Astrocyte (in vitro differentiated cells and primary cell): ENCODE results near the gene B3GALNT2. TPM values are rescaled to one million over a fixed set of nuclear protein-coding genes. Genes with fewer than 3 reads are reported as not detected.

ENCODE experiments used
- DNase-seq: peaks from one replicate; pipeline ENCODE4 v3.0.0-alpha.2; 2010; ENCODE audit warnings: low read depth
- FAIRE-seq: peaks from 2 replicates; lab custom pipeline; 2011; peaks lifted over from hg19 to GRCh38; lab: Jason Lieb, UNC
- H2AFZ ChIP-seq: 2 replicates; pipeline ENCODE4 v1.6.0; 2012; ENCODE audit warnings: low read depth, low read length, inconsistent platforms
- H3K27ac ChIP-seq: 2 replicates; pipeline ENCODE4 v1.5.1; 2011; ENCODE audit warnings: low read depth, low read length, inconsistent platforms
- H3K27me3 ChIP-seq: 2 replicates; pipeline ENCODE4 v1.6.0; 2011; ENCODE audit warnings: low read length, inconsistent platforms; ENCODE audit not compliant: insufficient read depth
- H3K36me3 ChIP-seq: 2 replicates; pipeline ENCODE4 v1.5.1; 2011; ENCODE audit warnings: low read length, inconsistent platforms; ENCODE audit not compliant: insufficient read depth
- H3K4me1 ChIP-seq: 2 replicates; pipeline ENCODE4 v1.5.1; 2011; ENCODE audit warnings: low read length, inconsistent platforms; ENCODE audit not compliant: insufficient read depth
- H3K4me2 ChIP-seq: 2 replicates; pipeline ENCODE4 v1.6.0; 2012; ENCODE audit warnings: low read length, inconsistent platforms
- H3K4me3 ChIP-seq: 2 replicates; pipeline ENCODE4 v1.5.1; 2011; ENCODE audit warnings: low read depth, mild to moderate bottlenecking, low read length, inconsistent platforms; ENCODE audit not compliant: insufficient read depth
- H3K79me2 ChIP-seq: 2 replicates; pipeline ENCODE4 v1.6.0; 2012; ENCODE audit warnings: mild to moderate bottlenecking, low read length, inconsistent platforms; ENCODE audit not compliant: insufficient read depth
- H3K9ac ChIP-seq: 2 replicates; pipeline ENCODE4 v1.6.0; 2012; ENCODE audit warnings: mild to moderate bottlenecking, low read length, inconsistent platforms
- H3K9me3 ChIP-seq: 2 replicates; pipeline ENCODE4 v1.5.1; 2012; ENCODE audit warnings: low read depth, mild to moderate bottlenecking, low read length, inconsistent platforms; ENCODE audit not compliant: insufficient read depth
- H4K20me1 ChIP-seq: 2 replicates; pipeline ENCODE4 v1.6.0; 2012; ENCODE audit warnings: low read length, inconsistent platforms; ENCODE audit not compliant: insufficient read depth
- H3K27ac Mint-ChIP-seq: one replicate; pipeline ENCODE4 v1.8.0; 2021; ENCODE audit warnings: mild to moderate bottlenecking, mixed read lengths; ENCODE audit not compliant: unreplicated experiment
- H3K27me3 Mint-ChIP-seq: one replicate; pipeline ENCODE4 v1.8.0; 2021; ENCODE audit warnings: low read depth, mixed read lengths; ENCODE audit not compliant: unreplicated experiment
- H3K36me3 Mint-ChIP-seq: one replicate; pipeline ENCODE4 v1.8.0; 2021; ENCODE audit warnings: low read depth, mixed read lengths; ENCODE audit not compliant: unreplicated experiment
- H3K4me1 Mint-ChIP-seq: one replicate; pipeline ENCODE4 v1.8.0; 2021; ENCODE audit warnings: low read depth, mixed read lengths; ENCODE audit not compliant: unreplicated experiment
- H3K4me3 Mint-ChIP-seq: one replicate; pipeline ENCODE4 v1.8.0; 2021; ENCODE audit warnings: mild to moderate bottlenecking, moderate library complexity, mixed read lengths; ENCODE audit not compliant: unreplicated experiment
- H3K9me3 Mint-ChIP-seq: one replicate; pipeline ENCODE4 v1.8.0; 2021; ENCODE audit warnings: mild to moderate bottlenecking, mixed read lengths; ENCODE audit not compliant: unreplicated experiment
- CTCF ChIP-seq: IDR thresholded peaks from 2 replicates; pipeline ENCODE4 v1.5.1; 2011; ENCODE audit warnings: low read depth, mild to moderate bottlenecking, inconsistent platforms, low read length, moderate library complexity; ENCODE audit not compliant: insufficient read depth
- EZH2 ChIP-seq: IDR thresholded peaks from 2 replicates; pipeline ENCODE4 v1.6.1; 2012; ENCODE audit warnings: mild to moderate bottlenecking, low read length, inconsistent platforms; ENCODE audit not compliant: insufficient read depth
- total RNA-seq: library from RNA; stranded (reverse); gene quantifications from 2 replicates; pipeline ENCODE4 v1.2.1, GENCODE V29; 2021

Gene B3GALNT2
- total RNA-seq, 1 donor from 2014 or later, result 40.5 TPM

- H3K4me3 ChIP-seq, result peak overlapping the region; percentile 79
- DNase-seq (peak; percentile 39), FAIRE-seq (no peak)
- no peak for TF ChIP-seq EZH2
- no peak for TF ChIP-seq CTCF
- no peaks in the 10 kb centered on the region for H3K36me3 ChIP-seq
- no peaks in the 10 kb centered on the region for H3K9me3 ChIP-seq
- H3K27me3 ChIP-seq, result no peaks in the 10 kb centered on the region
- H3K4me1 Mint-ChIP-seq, result peaks cover 8% of the 10 kb centered on the region
- H3K27ac Mint-ChIP-seq, result peak overlapping the region; percentile 89
- peak overlapping the region; percentile 89 for H3K4me2 ChIP-seq
- H3K4me3 Mint-ChIP-seq, result peak overlapping the region; percentile 98
- H3K36me3 Mint-ChIP-seq, result no peaks in the 10 kb centered on the region
- no peaks in the 10 kb centered on the region for H3K9me3 Mint-ChIP-seq
- peak overlapping the region; percentile 76 for H3K27ac ChIP-seq
- H2AFZ ChIP-seq, result peak overlapping the region; percentile 63
- H3K4me1 ChIP-seq, result peaks cover 6% of the 10 kb centered on the region
- peaks cover 29% of the 10 kb centered on the region for H4K20me1 ChIP-seq
- no peaks in the 10 kb centered on the region for H3K27me3 Mint-ChIP-seq
- peaks cover 52% of the 10 kb centered on the region for H3K79me2 ChIP-seq
- H3K9ac ChIP-seq, result peak overlapping the region; percentile 88
Observed at GRCh38 chr1:235503403-235504121, 690 bp downstream of the B3GALNT2 start.

DNA sequence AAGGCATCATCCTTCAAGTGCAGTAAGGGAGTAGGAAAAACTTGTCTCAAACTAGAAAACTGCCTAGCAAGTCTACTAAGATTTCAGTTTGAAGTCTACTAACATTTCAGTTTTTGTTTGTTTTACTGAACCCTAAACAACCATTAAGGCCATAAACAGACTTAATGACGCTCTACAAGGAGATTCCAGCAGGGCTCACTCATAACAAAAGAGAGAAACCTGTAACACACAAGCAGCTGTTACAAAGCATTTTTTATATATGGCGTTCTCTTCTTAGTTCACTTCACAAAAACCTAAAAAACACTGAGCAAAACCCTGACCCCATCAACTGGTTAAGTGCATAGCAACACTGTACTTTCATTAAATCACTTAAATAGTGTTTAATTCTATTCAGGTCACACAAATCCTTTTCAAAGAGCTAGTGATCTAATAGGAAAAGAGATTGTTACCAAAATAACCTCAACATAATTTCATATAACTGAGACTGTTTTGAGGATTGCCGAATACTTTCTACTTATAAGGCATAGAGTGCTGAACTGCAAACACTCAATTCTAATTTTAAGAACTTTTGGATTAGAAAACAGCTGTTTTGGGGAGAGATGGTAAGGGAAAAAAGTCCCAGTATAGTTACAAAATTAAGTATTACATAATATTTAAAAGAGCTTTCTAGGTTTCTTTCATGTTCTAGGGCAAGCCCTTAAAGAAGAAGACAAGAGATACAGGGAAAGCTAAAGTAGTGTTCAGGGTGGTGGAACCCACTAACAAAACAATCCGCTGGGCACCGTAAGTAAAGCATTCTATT lies 1.4 kb downstream of the B3GALNT2 start:
- H3K9me3 Mint-ChIP-seq, result no peaks in the 10 kb centered on the region
- Histone ChIP-seq H3K9ac (peak overlapping the region; percentile 88), H2AFZ (peak overlapping the region; percentile 63), H3K27me3 (no peaks in the 10 kb centered on the region), H3K27ac (peak overlapping the region; percentile 76), H3K4me3 (peak overlapping the region; percentile 79), H3K4me1 (peaks cover 6% of the 10 kb centered on the region), H3K79me2 (peaks cover 59% of the 10 kb centered on the region), H3K36me3 (no peaks in the 10 kb centered on the region), H3K9me3 (no peaks in the 10 kb centered on the region), H3K4me2 (peak overlapping the region; percentile 89), H4K20me1 (peaks cover 35% of the 10 kb centered on the region)
- H3K4me1 Mint-ChIP-seq, result peaks cover 8% of the 10 kb centered on the region
- H3K27me3 Mint-ChIP-seq, result no peaks in the 10 kb centered on the region
- no peaks in the 10 kb centered on the region for H3K36me3 Mint-ChIP-seq
- peak overlapping the region; percentile 98 for H3K4me3 Mint-ChIP-seq
- H3K27ac Mint-ChIP-seq, result peak overlapping the region; percentile 89
- peak; percentile 39 for DNase-seq
- no peak for FAIRE-seq
- no peak for TF ChIP-seq CTCF
- no peak for TF ChIP-seq EZH2
